ENCODE data around the gene ARHGEF40. TPM values are rescaled to one million over a fixed set of nuclear protein-coding genes. Genes with fewer than 3 reads are reported as not detected.
A peak's percentile ranks its signal among the peaks of the same experiment; 100 is the strongest.

The ARHGEF40 gene
- total RNA-seq, 1 donor from 2014 or later = 28.5 TPM

- Histone ChIP-seq H3K27me3 (ENCODE audit: low read depth) (no peaks in the 10 kb centered on the region), H3K9me3 (no peaks in the 10 kb centered on the region), H3K36me3 (no peaks in the 10 kb centered on the region), H3K4me1 (peaks cover 46% of the 10 kb centered on the region), H3K27ac (no peak overlapping the region), H3K4me3 (no peak overlapping the region)
- no peak for ATAC-seq
- TF ChIP-seq CTCF (IDR thresholded peaks at IDR 0.05) = no peak
- DNase-seq = no peak
- intact Hi-C loops (cut with DNase I) = no loop called here
Observed at GRCh38 chr14:21101802-21102413, 31.8 kb downstream of the ARHGEF40 start.

- H3K27me3 ChIP-seq (ENCODE audit: low read depth) = no peaks in the 10 kb centered on the region
- intact Hi-C loops (cut with DNase I) = no loop called here
- no peak overlapping the region for H3K27ac ChIP-seq
- DNase-seq (no peak), ATAC-seq (no peak)
- H3K4me3 ChIP-seq = peak overlapping the region; percentile 76
- H3K36me3 ChIP-seq = no peaks in the 10 kb centered on the region
- H3K9me3 ChIP-seq = no peaks in the 10 kb centered on the region
- no peak for TF ChIP-seq CTCF (IDR thresholded peaks at IDR 0.05)
- peaks cover 49% of the 10 kb centered on the region for H3K4me1 ChIP-seq
Observed at GRCh38 chr14:21102521-21103410, 32.7 kb downstream of the ARHGEF40 start.

- DNase-seq = no peak
- Histone ChIP-seq H3K36me3 (no peaks in the 10 kb centered on the region), H3K27ac (peak overlapping the region; percentile 99), H3K4me3 (peak overlapping the region; percentile 76), H3K4me1 (peaks cover 49% of the 10 kb centered on the region), H3K9me3 (no peaks in the 10 kb centered on the region), H3K27me3 (ENCODE audit: low read depth) (no peaks in the 10 kb centered on the region)
- no peak for ATAC-seq
- intact Hi-C loops (cut with DNase I) = no loop called here
- no peak for TF ChIP-seq CTCF (IDR thresholded peaks at IDR 0.05)
Observed at GRCh38 chr14:21103411-21103709, 33.3 kb downstream of the ARHGEF40 start.

- H3K27ac ChIP-seq = peak overlapping the region; percentile 99
- peak; percentile 84 for TF ChIP-seq CTCF (IDR thresholded peaks at IDR 0.05)
- peaks cover 48% of the 10 kb centered on the region for H3K4me1 ChIP-seq
- ATAC-seq (peak; percentile 97), DNase-seq (peak; percentile 98)
- intact Hi-C loops (cut with DNase I) = no loop called here
- H3K9me3 ChIP-seq = no peaks in the 10 kb centered on the region
- H3K27me3 ChIP-seq (ENCODE audit: low read depth) = no peaks in the 10 kb centered on the region
- peak overlapping the region; percentile 76 for H3K4me3 ChIP-seq
- no peaks in the 10 kb centered on the region for H3K36me3 ChIP-seq
Observed at GRCh38 chr14:21103710-21104447, 33.8 kb downstream of the ARHGEF40 start.

- no peaks in the 10 kb centered on the region for H3K9me3 ChIP-seq
- DNase-seq = peak; percentile 85
- TF ChIP-seq CTCF (IDR thresholded peaks at IDR 0.05) = peak; percentile 93
- no peaks in the 10 kb centered on the region for H3K36me3 ChIP-seq
- H3K27ac ChIP-seq = peak overlapping the region; percentile 99
- no peaks in the 10 kb centered on the region for H3K27me3 ChIP-seq (ENCODE audit: low read depth)
- intact Hi-C loops (cut with DNase I) = no loop called here
- H3K4me3 ChIP-seq = peak overlapping the region; percentile 76
- peak; percentile 85 to 86 for ATAC-seq
- H3K4me1 ChIP-seq = peaks cover 41% of the 10 kb centered on the region
Observed at GRCh38 chr14:21104448-21105060, 34.5 kb downstream of the ARHGEF40 start.
